ENCODE measurements around the gene SCFD2. TPM values are rescaled to one million over a fixed set of nuclear protein-coding genes. Genes with fewer than 3 reads are reported as not detected.

The SCFD2 gene
- polyA plus RNA-seq, 1 of the 3 experiments (the other 2 are of a cell fraction) = 14.1 TPM

GRCh38 chr4:52915191-52915590 lies 450.7 kb downstream of the SCFD2 start:
- DNase-seq = no peak
- Histone ChIP-seq H3K4me3 (ENCODE audit: low read depth in 2 of 2, low read length in 1 of 2) (no peak overlapping the region), H3K9ac (no peak overlapping the region), H2AFZ (ENCODE audit: low read depth) (no peak overlapping the region), H3F3A (replicated peaks; ENCODE audit: insufficient read depth) (peaks cover 7% of the 10 kb centered on the region), H3K9me3 (no peaks in the 10 kb centered on the region), H3K9me2 (no peaks in the 10 kb centered on the region), H4K20me1 (ENCODE audit: insufficient read depth) (no peaks in the 10 kb centered on the region), H3K36me3 (replicated peaks in 1 of 2; ENCODE audit: control insufficient read depth in 1 of 2, insufficient read depth in 2 of 2, low read length in 1 of 2) (no peaks in the 10 kb centered on the region), H3K79me2 (ENCODE audit: insufficient read depth) (no peaks in the 10 kb centered on the region; the same call in 1 of the 2 replicates), H3K27ac (ENCODE audit: low read depth in 2 of 2, low read length in 1 of 2) (peak overlapping the region in 1 of 2 experiments; percentile 6; a peak in 1 of 4 replicates), H3K27me3 (ENCODE audit: insufficient read depth) (no peaks in the 10 kb centered on the region), H3K4me1 (ENCODE audit: control insufficient read depth in 1 of 2, insufficient read depth in 2 of 2, low read depth in 1 of 2, low read length in 1 of 2) (peaks cover 0 to 12% of the 10 kb centered on the region in 2 experiments; a peak in 1 of 4 replicates), H3K4me2 (no peak overlapping the region)
- ChIA-PET CTCF (no interaction called here), POLR2A (interaction anchor here (1.2 to 1.5 kb wide), 2 partner anchors 12 to 203 kb away, joined by 3 read pairs; no protein-coding TSS in a partner anchor)
- no peak for TF ChIP-seq FOXM1 (IDR thresholded peaks at IDR 0.05; ENCODE audit: low read depth)
- no peak for TF ChIP-seq POLR2AphosphoS5 (IDR thresholded peaks at IDR 0.05; ENCODE audit: low read depth, low read length)
- no peak for TF ChIP-seq MXI1 (IDR thresholded peaks at IDR 0.05; ENCODE audit: low read depth, low read length)
- no peak for TF ChIP-seq TAF1 (IDR thresholded peaks at IDR 0.05; ENCODE audit: borderline replicate concordance, low read depth, low read length)
- TF ChIP-seq ZBTB33 (IDR thresholded peaks at IDR 0.05; ENCODE audit: borderline replicate concordance, low read depth) = no peak
- no peak for TF ChIP-seq RCOR1 (IDR thresholded peaks at IDR 0.05; ENCODE audit: low read length)
- TF ChIP-seq SMC3 (IDR thresholded peaks at IDR 0.05; ENCODE audit: low read depth, low read length) = no peak
- no peak for TF ChIP-seq MAX (IDR thresholded peaks at IDR 0.05; ENCODE audit: low read depth)
- TF ChIP-seq TCF12 (IDR thresholded peaks at IDR 0.05) = no peak
- TF ChIP-seq YY1 (IDR thresholded peaks at IDR 0.05; ENCODE audit: low read depth) = no peak
- TF ChIP-seq TEAD4 (IDR thresholded peaks at IDR 0.05; ENCODE audit: borderline replicate concordance, insufficient read depth) = no peak
- TF ChIP-seq EZH2phosphoT487 (IDR thresholded peaks at IDR 0.05; ENCODE audit: borderline replicate concordance, low read depth) = no peak

- Histone ChIP-seq H3F3A (replicated peaks; ENCODE audit: insufficient read depth) (peaks cover 7% of the 10 kb centered on the region), H4K20me1 (ENCODE audit: insufficient read depth) (no peaks in the 10 kb centered on the region), H3K9ac (no peak overlapping the region), H3K79me2 (ENCODE audit: insufficient read depth) (no peaks in the 10 kb centered on the region; the same call in 1 of the 2 replicates), H2AFZ (ENCODE audit: low read depth) (no peak overlapping the region), H3K4me3 (ENCODE audit: low read depth in 2 of 2, low read length in 1 of 2) (no peak overlapping the region), H3K9me3 (no peaks in the 10 kb centered on the region), H3K27me3 (ENCODE audit: insufficient read depth) (no peaks in the 10 kb centered on the region), H3K27ac (ENCODE audit: low read depth in 2 of 2, low read length in 1 of 2) (no peak overlapping the region), H3K4me1 (ENCODE audit: control insufficient read depth in 1 of 2, insufficient read depth in 2 of 2, low read depth in 1 of 2, low read length in 1 of 2) (peaks cover 0 to 12% of the 10 kb centered on the region in 2 experiments; a peak in 1 of 4 replicates), H3K9me2 (no peaks in the 10 kb centered on the region), H3K4me2 (no peak overlapping the region), H3K36me3 (replicated peaks in 1 of 2; ENCODE audit: control insufficient read depth in 1 of 2, insufficient read depth in 2 of 2, low read length in 1 of 2) (no peaks in the 10 kb centered on the region)
- DNase-seq = no peak
- WGBS (ENCODE audit: low lambda C conversion rate) = 74% methylated on average over 3 of the region's 3 CpGs
- ChIA-PET POLR2A (interaction anchor here (1.1 to 1.5 kb wide), 3 partner anchors 11 to 202 kb away, joined by 3 read pairs; no protein-coding TSS in a partner anchor), CTCF (interaction anchor here (0.7 to 0.9 kb wide), 4 partner anchors 11 to 69 kb away, joined by 3 to 4 read pairs (median 4); no protein-coding TSS in a partner anchor)
- TF ChIP-seq CTCF (IDR thresholded peaks at IDR 0.05) (no peak), REST (IDR thresholded peaks at IDR 0.05; ENCODE audit: low read depth, low read length) (no peak)
Observed at GRCh38 chr4:52914051-52914605, 451.7 kb downstream of the SCFD2 start.
